ENCODE measurements around the gene FAM222A.

Gene FAM222A

DNA sequence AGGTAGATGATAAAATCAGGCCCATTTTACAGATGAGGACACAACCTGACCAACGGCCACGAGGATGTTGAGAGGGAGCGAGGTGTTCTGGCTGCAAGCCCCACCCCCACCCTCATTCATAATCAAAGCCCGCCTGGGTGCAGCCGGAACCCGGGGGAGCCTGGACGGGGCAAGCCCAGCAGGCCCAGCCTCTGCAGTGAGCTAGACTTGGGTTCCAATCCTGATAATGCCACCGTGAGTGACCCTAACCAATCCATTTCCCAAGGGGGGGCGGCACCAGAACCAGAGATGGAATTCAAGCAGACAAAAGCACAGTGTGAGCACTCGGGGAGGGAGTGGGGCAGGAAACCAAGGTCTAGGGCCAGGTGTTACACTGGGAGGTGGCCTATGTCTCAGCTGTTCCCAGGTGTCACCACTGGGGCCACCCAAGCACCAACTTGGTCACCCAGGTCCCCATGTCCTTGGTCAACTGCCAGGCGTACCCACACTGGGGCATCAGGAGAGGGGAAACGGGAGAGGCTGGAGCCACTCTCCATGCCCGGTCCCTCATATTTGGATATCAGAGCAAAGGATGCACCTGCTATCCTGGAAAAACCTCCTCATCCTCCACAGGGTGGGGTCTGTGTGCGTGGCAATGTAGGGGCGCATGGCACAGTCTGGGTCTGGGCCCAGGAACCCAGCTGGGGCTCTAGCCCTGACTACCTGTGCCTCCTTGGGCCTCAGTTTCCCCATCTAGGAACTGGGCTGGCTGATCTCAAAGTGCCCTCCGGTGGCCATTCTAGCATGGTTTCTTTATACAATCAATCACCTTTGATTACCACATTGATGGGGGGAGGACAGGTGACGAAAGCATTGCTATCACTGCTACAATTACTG is 58.4 kb downstream of the FAM222A start:
- Mint-ChIP-seq H3K4me3 (no peak overlapping the region), H3K36me3 (no peaks in the 10 kb centered on the region), H3K9me3 (no peaks in the 10 kb centered on the region), H3K27me3 (no peaks in the 10 kb centered on the region), H3K4me1 (peaks cover 11% of the 10 kb centered on the region), H3K27ac (no peak overlapping the region)
- no peak for ATAC-seq

DNA sequence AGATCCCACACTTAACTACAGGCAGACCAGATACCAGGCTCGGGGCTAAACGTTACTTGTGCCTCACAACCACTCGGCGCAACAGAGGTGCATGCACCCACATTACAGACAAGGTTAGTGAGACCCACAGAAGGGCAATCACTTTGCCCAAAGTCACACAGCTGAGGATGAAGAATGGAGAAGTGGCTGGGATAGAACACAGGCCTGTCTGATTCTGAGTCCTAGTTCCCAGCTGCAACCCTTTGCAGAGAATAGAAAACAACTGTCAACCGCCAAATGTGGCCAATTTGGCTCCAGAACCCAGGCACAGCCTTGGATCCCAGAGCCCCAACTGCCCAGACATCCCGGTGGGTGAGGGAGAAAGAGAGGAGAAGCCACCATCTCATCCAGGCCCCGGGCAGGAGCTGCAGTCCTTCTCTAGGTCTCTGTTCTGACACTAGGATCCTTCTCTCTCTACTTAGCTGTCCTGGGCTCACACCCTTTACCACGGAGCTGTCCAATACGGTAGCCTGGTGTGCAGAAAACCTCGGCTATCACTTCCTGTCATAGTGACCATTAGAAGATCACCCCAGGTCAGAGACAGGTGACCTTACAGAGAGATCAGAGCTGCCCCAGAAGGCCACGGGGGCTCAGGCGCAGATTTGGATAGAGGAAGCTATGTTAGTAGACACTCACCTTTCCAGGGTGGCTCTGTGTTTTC is 59.1 kb downstream of the FAM222A start:
- no peaks in the 10 kb centered on the region for H3K9me3 Mint-ChIP-seq

GRCh38 chr12:109773384-109774011 is 59.9 kb downstream of the FAM222A start:
- H3K4me3 Mint-ChIP-seq, result no peak overlapping the region

More for the DNA sequence above, 59.1 kb downstream of the FAM222A start:
- Mint-ChIP-seq H3K27ac (no peak overlapping the region), H3K36me3 (no peaks in the 10 kb centered on the region), H3K27me3 (no peaks in the 10 kb centered on the region), H3K4me1 (peaks cover 16% of the 10 kb centered on the region), H3K4me3 (no peak overlapping the region)
- no peak for ATAC-seq

GRCh38 chr12:109775172-109775881 is 61.7 kb downstream of the FAM222A start:
- peaks cover 16% of the 10 kb centered on the region for H3K4me1 Mint-ChIP-seq
- H3K27me3 Mint-ChIP-seq, result no peaks in the 10 kb centered on the region
- no peaks in the 10 kb centered on the region for H3K36me3 Mint-ChIP-seq
- peak; percentile 75 for ATAC-seq
- H3K27ac Mint-ChIP-seq, result no peak overlapping the region
- H3K9me3 Mint-ChIP-seq, result no peaks in the 10 kb centered on the region
- no peak overlapping the region for H3K4me3 Mint-ChIP-seq

More at GRCh38 chr12:109773384-109774011, 59.9 kb downstream of the FAM222A start:
- Mint-ChIP-seq H3K27ac (no peak overlapping the region), H3K4me1 (peaks cover 16% of the 10 kb centered on the region), H3K27me3 (no peaks in the 10 kb centered on the region), H3K36me3 (no peaks in the 10 kb centered on the region), H3K9me3 (no peaks in the 10 kb centered on the region)
- ATAC-seq, result no peak

DNA sequence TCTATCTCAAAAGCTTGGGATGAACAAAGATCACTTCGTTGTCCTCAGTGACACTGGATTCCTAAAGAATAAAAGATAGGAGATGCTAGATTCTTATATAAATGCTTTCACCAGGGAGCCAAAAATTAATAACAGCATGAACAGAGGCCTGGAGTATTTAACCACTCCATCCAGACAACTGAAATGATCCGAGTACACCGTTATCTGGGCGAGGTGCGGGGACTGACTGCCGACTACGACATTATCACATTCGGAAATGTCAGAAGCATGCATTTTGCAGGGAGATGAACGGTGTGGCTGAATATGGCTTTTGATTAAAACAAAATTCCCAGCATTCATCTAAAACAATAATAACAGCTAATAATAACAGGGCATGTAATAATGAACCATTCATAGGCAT is 63.0 kb downstream of the FAM222A start:
- Mint-ChIP-seq H3K27ac (no peak overlapping the region), H3K9me3 (no peaks in the 10 kb centered on the region)

DNA sequence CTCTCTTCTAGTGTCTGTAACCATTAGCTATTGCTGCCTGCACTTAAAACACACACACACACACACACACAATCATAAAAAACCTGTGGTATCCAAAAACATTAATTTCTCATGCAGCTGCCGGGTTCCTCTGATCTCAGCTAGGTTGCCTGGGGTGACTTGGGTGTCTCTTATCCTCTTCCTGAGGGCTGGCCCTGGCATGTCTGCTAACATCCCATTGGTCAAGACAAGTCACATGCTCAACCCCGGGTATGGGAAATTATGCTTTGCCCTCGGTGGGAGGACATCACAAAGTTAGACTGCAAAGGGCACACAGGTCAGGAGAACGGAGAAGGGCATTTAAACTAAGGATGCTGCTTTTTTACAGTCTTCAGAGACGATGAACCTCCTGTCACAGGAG is 63.9 kb downstream of the FAM222A start:
- ATAC-seq, result peak; percentile 29
- Mint-ChIP-seq H3K27me3 (peaks cover 8% of the 10 kb centered on the region), H3K36me3 (no peaks in the 10 kb centered on the region), H3K27ac (no peak overlapping the region), H3K9me3 (peaks cover 3% of the 10 kb centered on the region), H3K4me1 (peaks cover 16% of the 10 kb centered on the region), H3K4me3 (peak overlapping the region; percentile 20)

More for the DNA sequence above, 63.0 kb downstream of the FAM222A start:
- H3K4me1 Mint-ChIP-seq, result peaks cover 16% of the 10 kb centered on the region
- no peaks in the 10 kb centered on the region for H3K36me3 Mint-ChIP-seq
- H3K27me3 Mint-ChIP-seq, result no peaks in the 10 kb centered on the region
- ATAC-seq, result no peak
- H3K4me3 Mint-ChIP-seq, result no peak overlapping the region

DNA sequence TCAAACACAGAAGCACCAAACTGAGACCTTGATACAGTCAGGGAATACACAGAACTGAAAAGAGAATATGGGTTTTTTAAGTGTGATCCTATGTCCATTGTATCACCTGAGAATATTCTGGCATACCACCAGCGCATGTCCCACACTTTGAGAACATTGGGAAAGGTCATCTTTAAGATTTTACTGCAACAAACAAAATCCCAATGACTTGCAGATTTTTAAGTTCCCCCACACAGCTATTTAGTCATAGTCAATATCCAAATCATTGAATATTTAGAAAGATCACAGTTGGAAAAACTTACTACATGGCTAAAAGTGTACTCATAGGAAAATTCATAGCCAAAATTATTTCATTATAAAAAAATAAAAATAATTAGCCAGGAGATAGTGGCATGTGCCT is 65.1 kb downstream of the FAM222A start:
- Mint-ChIP-seq H3K4me1 (peaks cover 6% of the 10 kb centered on the region), H3K36me3 (no peaks in the 10 kb centered on the region), H3K9me3 (peaks cover 4% of the 10 kb centered on the region), H3K27me3 (peaks cover 12% of the 10 kb centered on the region), H3K4me3 (no peak overlapping the region), H3K27ac (no peak overlapping the region)
- no peak for ATAC-seq

DNA sequence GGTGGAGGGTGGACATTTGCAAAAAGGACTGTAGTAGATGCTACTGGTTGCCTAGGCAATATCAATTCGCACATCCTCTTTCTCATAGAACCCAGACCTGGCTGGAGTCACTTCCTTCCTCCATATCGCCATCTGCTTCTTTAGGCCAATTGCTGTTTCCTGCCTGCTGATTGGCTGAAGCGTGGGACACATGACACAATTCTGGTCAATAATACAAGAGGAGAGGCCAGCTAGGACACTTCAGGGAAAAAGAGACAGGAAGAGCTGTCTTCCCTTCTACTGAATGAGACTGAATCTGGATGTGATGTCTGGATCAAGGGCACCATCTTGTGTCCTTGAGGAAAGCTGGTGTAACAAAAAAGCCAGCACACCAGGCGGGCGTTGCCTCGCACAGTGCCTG is 65.8 kb downstream of the FAM222A start:
- H3K4me1 Mint-ChIP-seq, result peaks cover 5% of the 10 kb centered on the region
- no peak overlapping the region for H3K4me3 Mint-ChIP-seq
- no peak overlapping the region for H3K27ac Mint-ChIP-seq
- H3K9me3 Mint-ChIP-seq, result peaks cover 4% of the 10 kb centered on the region
- no peaks in the 10 kb centered on the region for H3K36me3 Mint-ChIP-seq
- ATAC-seq, result no peak
- peaks cover 13% of the 10 kb centered on the region for H3K27me3 Mint-ChIP-seq

- H3K4me1 Mint-ChIP-seq, result peaks cover 5% of the 10 kb centered on the region
- peaks cover 37% of the 10 kb centered on the region for H3K27me3 Mint-ChIP-seq
- no peaks in the 10 kb centered on the region for H3K36me3 Mint-ChIP-seq
- peaks cover 4% of the 10 kb centered on the region for H3K9me3 Mint-ChIP-seq
- no peak for ATAC-seq
- no peak overlapping the region for H3K27ac Mint-ChIP-seq
- no peak overlapping the region for H3K4me3 Mint-ChIP-seq
Observed at GRCh38 chr12:109781668-109782325, 68.2 kb downstream of the FAM222A start.

DNA sequence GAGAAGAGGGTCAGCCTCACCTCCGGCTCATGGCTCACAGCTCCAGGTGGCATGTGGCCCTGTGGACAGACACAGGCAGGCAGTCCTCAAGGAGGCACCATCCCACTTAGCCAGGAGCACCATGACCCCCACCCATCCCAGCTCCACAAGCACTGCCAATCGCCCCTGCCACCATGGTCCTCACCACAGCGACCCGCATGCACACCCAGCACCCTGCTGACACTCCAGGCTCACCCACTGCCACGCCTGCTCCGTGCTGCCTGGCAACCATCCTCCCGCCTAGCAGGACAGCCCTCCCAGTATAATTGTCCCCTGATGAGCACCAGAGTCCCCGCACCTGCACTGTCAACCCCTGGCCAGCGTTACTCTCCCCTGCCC is 68.7 kb downstream of the FAM222A start:
- no peak overlapping the region for H3K27ac Mint-ChIP-seq
- H3K27me3 Mint-ChIP-seq, result peaks cover 41% of the 10 kb centered on the region
- no peaks in the 10 kb centered on the region for H3K36me3 Mint-ChIP-seq
- peaks cover 4% of the 10 kb centered on the region for H3K4me1 Mint-ChIP-seq
- H3K4me3 Mint-ChIP-seq, result no peak overlapping the region
- H3K9me3 Mint-ChIP-seq, result peaks cover 4% of the 10 kb centered on the region
- no peak for ATAC-seq

DNA sequence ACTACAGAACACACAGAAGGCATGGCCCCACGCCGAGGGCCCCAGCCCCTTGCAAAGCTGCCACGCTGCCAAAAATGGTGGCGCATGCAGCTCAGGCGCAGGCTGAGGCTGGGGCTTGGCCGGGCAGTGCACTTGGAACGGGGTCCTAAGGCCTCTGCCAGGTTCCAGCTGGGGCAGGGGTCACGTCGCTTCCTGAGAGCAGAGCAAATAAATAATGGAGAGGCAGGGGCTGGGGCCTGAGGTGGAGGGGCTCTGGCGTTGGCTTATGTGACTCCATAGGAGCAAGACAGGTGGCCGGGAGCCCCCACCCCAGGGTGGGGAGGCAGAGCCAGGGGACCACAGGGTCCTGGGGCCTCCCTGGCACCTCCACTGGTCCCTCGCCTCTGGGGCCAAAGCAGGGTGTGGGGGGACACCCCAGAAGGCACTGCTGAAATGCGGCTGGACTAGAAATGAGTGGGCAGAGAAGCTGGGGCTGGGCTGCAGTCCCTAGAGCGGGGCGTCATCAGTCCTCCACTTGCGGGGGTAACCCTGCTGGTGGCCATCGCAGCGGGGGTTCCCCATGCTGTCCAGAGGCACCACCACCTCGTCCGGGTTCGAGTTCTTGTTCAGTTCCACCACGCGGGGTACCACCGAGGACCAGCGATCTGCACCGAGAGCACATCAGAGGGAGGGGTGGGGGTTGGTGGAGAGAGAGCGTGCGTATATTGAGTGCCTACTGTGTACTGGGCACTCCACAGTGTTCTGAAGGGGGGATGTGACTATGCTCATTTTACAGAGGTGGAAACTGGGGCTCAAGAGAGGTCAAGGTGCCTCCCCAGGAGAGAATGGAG is 69.7 kb downstream of the FAM222A start:
- Mint-ChIP-seq H3K27ac (no peak overlapping the region), H3K36me3 (no peaks in the 10 kb centered on the region), H3K27me3 (peaks cover 52% of the 10 kb centered on the region), H3K4me1 (no peaks in the 10 kb centered on the region), H3K9me3 (peaks cover 4% of the 10 kb centered on the region), H3K4me3 (no peak overlapping the region)
- peak; percentile 26 for ATAC-seq

- peaks cover 4% of the 10 kb centered on the region for H3K9me3 Mint-ChIP-seq
- no peaks in the 10 kb centered on the region for H3K36me3 Mint-ChIP-seq
- H3K27me3 Mint-ChIP-seq, result peaks cover 57% of the 10 kb centered on the region
- no peak overlapping the region for H3K4me3 Mint-ChIP-seq
- H3K27ac Mint-ChIP-seq, result no peak overlapping the region
- no peak for ATAC-seq
- H3K4me1 Mint-ChIP-seq, result no peaks in the 10 kb centered on the region
Observed at GRCh38 chr12:109783965-109784244, 70.3 kb downstream of the FAM222A start.

- peaks cover 57% of the 10 kb centered on the region for H3K27me3 Mint-ChIP-seq
- H3K27ac Mint-ChIP-seq, result no peak overlapping the region
- H3K4me3 Mint-ChIP-seq, result no peak overlapping the region
- H3K36me3 Mint-ChIP-seq, result no peaks in the 10 kb centered on the region
- H3K9me3 Mint-ChIP-seq, result peaks cover 4% of the 10 kb centered on the region
- no peak for ATAC-seq
- no peaks in the 10 kb centered on the region for H3K4me1 Mint-ChIP-seq
Observed at GRCh38 chr12:109785854-109786253, 72.2 kb downstream of the FAM222A start.

DNA sequence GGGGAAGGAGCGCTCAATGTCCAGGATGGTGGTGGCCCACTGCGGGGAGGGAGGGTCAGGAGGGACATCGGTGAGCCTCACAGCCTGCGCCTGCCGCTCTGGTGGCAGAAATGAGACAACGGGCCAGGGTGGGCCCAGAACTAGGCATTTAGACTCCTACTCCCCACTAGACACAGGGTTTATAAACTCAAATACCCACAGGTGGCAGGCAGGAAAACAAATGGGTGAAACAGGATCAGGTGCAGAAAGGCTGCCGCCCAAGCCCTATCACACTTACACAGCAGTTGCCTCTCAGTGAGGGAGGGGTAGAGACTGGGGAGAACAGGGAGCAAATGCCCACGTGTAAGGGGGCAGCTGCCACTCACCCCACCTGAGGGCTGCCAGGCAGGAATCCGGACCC is 73.2 kb downstream of the FAM222A start:
- ATAC-seq, result no peak
- H3K9me3 Mint-ChIP-seq, result peaks cover 4% of the 10 kb centered on the region
- peaks cover 57% of the 10 kb centered on the region for H3K27me3 Mint-ChIP-seq
- H3K4me3 Mint-ChIP-seq, result no peak overlapping the region
- no peaks in the 10 kb centered on the region for H3K36me3 Mint-ChIP-seq
- H3K27ac Mint-ChIP-seq, result no peak overlapping the region
- no peaks in the 10 kb centered on the region for H3K4me1 Mint-ChIP-seq

Measured in stimulated activated memory B cell treated with anti-CD40 and anti-IgM and Interleukin-4, amounts not matched to agents 10 μg/mL and 1 μg/mL and 100 μg/mL, for 72 hours (primary cell).